ENCODE measurements around the gene TRIM8. TPM values are rescaled to one million over a fixed set of nuclear protein-coding genes. Genes with fewer than 3 reads are reported as not detected.
A peak's percentile ranks its signal among the peaks of the same experiment; 100 is the strongest.
"Not testable (repeated sequence)": the region's sequence is repeated elsewhere in the genome, so short reads cannot be mapped to it uniquely, and the experiment has no call there.

TRIM8 gene
- total and polyA plus RNA-seq, 2 of the 8 experiments (the other 6 are each of a cell fraction or from before 2014, with no cell fraction given) = 24.9 to 38.8 TPM

DNA sequence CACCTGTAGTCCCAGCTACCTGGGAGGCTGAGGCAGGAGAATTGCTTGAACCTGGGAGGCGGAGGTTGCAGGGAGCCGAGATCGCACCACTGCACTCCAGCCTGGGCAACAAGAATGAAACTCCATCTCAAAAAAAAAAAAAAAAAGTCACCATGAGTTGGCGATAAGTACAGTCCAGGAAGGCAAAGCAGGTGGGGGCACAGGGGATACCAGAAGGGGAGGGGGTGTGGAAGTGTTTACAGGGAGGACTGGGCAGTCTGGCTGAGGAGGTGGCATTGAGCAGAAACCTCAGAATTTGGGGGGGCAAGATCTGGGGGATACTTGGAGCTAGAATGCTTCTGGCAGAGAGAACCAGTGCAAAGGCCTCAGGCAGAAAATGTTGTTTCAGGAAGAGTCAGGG is 23.1 kb downstream of the TRIM8 start:
- H3K18ac ChIP-seq (ENCODE audit: extremely low read depth, low read length); H3K36me3 ChIP-seq (ENCODE audit: control insufficient read depth in 2 of 4, insufficient read depth in 4 of 4, low read length in 3 of 4); H2BK120ac ChIP-seq (replicated peaks; ENCODE audit: low read depth, low read length); H3K4ac ChIP-seq (replicated peaks; ENCODE audit: insufficient read length, low read depth, low read length); H3K9me3 ChIP-seq (ENCODE audit: insufficient read depth in 2 of 2, low read depth in 1 of 2, low read length in 1 of 2); H3K4me2 ChIP-seq (ENCODE audit: insufficient read depth in 1 of 2, low read depth in 2 of 2, low read length in 2 of 2); H2BK20ac ChIP-seq (ENCODE audit: low read length); H2BK5ac ChIP-seq (ENCODE audit: low read depth, low read length); H3K27me3 ChIP-seq (replicated peaks in 1 of 4; ENCODE audit: control insufficient read depth in 3 of 4, extremely low read depth in 1 of 4, insufficient read depth in 3 of 4, low read length in 3 of 4); H3K56ac ChIP-seq (replicated peaks; ENCODE audit: insufficient read length, low read depth, low read length); H3K9ac ChIP-seq (replicated peaks in 1 of 4; ENCODE audit: extremely low read depth in 1 of 4, low read depth in 3 of 4, low read length in 3 of 4); H3K23me2 ChIP-seq (ENCODE audit: low read depth, low read length); H3K27ac ChIP-seq (ENCODE audit: low read depth, low read length); H3K79me1 ChIP-seq (ENCODE audit: low read depth, low read length); H3K4me3 ChIP-seq (ENCODE audit: extremely low read depth in 1 of 4, insufficient read depth in 2 of 4, low read depth in 3 of 4, low read length in 4 of 4); H2AFZ ChIP-seq (ENCODE audit: low read length); H3K23ac ChIP-seq (ENCODE audit: insufficient read length); H2BK15ac ChIP-seq (ENCODE audit: low read length); H3K79me2 ChIP-seq (ENCODE audit: control insufficient read depth in 1 of 2, insufficient read depth in 2 of 2, low read length in 2 of 2); H4K91ac ChIP-seq (replicated peaks; ENCODE audit: insufficient read length, low read length); H2AK5ac ChIP-seq (ENCODE audit: low read depth, low read length); H3K14ac ChIP-seq (ENCODE audit: insufficient read length); DNase-seq (ENCODE audit: low read depth in 1 of 2, low spot score in 2 of 2); H4K8ac ChIP-seq (ENCODE audit: extremely low read depth, insufficient read depth, low read length); H4K20me1 ChIP-seq (replicated peaks in 1 of 2; ENCODE audit: control insufficient read depth in 1 of 2, insufficient read depth in 2 of 2, low read length in 2 of 2); H4K5ac ChIP-seq (ENCODE audit: insufficient read length, low read depth, low read length); FAIRE-seq: not testable (repeated sequence)
- WGBS, 2 experiments (ENCODE audit: extremely low coverage in 1 of 2, insufficient coverage in 1 of 2, insufficient read length in 1 of 2, insufficient replicate concordance in 2 of 2, low coverage in 1 of 2, low lambda C conversion rate in 2 of 2, missing lambda C conversion rate in 1 of 2) = 100% methylated on average over 1 of the region's 4 CpGs; no CpG with 5 or more reads in 1 of the 2 experiments
- ChIA-PET CTCF (ENCODE audit: partially characterized antibody) (interaction anchor here (0.7 to 13.0 kb wide), 7 partner anchors 11 to 62 kb away, joined by 3 to 145 read pairs (median 6); no protein-coding TSS in a partner anchor), POLR2A (ENCODE audit: partially characterized antibody) (interaction anchor here (1.1 to 1.3 kb wide), 2 partner anchors 10 to 23 kb away, joined by 4 to 6 read pairs; partner anchors contain the start of gene TRIM8)
- 0 out of 2 replicates have a peak overlapping the region, but pooled peaks have one; percentile 14 for H2BK12ac ChIP-seq (ENCODE audit: low read depth, low read length)
- H3K4me1 ChIP-seq (replicated peaks in 1 of 4; ENCODE audit: control insufficient read depth in 3 of 4, insufficient read depth in 4 of 4, low read length in 3 of 4) = peaks cover 13 to 23% (median 16%) of the 10 kb centered on the region in 4 experiments
